Daoy (cell line): Measurements from ENCODE around the gene DENND1A. TPM values are rescaled to one million over a fixed set of nuclear protein-coding genes. Genes with fewer than 3 reads are reported as not detected.

Experiments
- DNase-seq: peaks from one replicate; pipeline ENCODE4 v3.0.0-alpha.2; 2015; ENCODE audit warnings: low read depth
- total RNA-seq: library from RNA; depleted of rRNA; stranded (reverse); fragments of >200 nt; shearing (Covaris generic); gene quantifications from 2 replicates; pipeline ENCODE4 v1.2.3, GENCODE V29; 2014

Gene DENND1A
- total RNA-seq, 1 experiment from 2014 or later, result 9.9 TPM

DNA sequence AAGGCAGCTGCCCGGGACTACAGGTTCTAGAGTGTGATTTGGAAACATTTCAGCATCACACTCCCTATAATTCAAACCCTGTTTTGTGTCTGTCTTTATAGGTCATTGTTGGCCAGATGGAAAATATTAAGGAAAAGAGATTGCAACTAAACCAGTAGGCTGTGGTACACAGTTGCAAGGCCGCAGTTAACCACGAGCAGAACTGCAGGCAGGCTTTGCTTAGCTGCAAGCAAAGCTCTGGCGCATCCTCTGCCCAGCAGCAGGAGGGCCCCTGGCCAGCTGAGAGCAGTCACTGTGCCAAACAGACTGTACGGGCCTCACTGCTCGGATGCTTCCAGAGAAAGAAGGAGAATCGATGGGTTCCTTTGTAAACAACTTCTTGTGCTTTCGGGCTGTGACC lies 204.5 kb downstream of the DENND1A start:
- DNase-seq, result no peak

- peak; percentile 15 for DNase-seq
These were observed 205.6 kb downstream of the DENND1A start for GRCh38 chr9:123724211-123724796.

DNA sequence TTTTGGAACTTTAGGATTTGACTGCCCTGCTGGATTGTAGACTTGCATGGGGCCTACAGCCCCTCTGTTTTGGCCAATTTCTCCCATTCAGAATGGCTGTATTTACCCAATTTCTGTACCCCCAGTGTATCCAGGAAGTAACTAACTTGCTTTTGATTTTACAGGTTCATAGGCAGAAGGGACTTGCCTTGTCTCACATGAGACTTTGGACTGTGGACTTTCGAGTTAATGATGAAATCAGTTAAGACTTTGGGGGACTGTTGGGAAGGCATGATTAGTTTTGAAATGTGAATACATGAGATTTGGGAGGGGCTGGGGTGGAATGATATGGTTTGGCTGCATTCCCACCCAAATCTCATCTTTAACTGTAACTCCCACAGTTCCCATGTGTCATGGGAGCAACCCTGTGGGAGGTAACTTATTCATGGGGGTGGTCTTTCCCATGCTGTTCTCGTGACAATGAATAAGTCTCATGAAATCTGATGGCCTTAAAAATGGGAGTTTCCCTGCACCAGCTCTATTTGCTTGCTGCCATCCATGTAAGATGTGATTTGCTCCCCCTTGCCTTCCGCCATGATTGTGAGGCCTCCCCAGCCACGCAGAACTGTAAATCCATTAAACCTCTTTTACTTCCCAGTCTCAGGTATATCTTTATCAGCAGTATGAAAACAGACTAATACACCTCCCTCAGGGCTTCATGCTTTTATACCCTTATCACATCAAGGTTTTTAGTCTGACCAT lies 206.6 kb downstream of the DENND1A start:
- no peak for DNase-seq

DNA sequence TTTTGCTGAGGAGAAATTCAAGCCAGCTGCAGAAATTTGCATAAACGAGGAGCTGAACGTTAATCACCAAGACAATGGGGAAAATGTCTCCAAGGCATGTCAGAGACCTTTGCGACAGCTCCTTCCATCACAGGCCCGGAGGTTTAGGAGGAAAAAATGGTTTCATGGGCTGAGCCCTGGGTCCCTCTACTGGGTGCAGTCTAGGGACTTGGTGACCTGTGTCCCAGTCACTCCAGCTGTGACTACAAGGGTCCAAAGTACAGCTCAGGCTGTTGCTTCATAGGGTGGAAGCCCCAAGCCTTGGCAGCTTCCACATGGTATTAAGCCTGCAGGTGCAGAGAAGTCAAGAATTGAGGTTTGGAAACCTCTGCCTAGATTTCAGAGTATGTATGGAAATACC lies 207.5 kb downstream of the DENND1A start:
- no peak for DNase-seq

DNA sequence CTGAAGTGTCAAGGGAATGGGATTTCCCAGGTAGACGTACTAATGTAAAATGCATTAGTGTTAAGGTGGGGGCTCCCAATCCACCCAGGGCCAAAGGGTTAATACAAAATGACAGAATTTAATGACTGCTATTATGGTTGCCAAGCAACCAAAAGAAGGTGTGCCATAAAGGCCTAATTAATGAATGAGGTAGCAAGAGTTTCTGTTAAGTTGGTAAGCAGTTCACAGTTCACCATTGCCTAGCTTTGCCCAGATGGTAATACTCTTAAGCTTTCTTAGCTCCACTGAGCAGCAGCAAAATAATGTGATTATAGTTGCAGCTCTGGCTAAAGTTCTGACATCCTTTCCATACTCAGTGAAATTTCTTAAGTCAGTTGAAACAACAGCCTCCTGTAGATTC lies 211.7 kb downstream of the DENND1A start:
- DNase-seq, result no peak

- no peak for DNase-seq
These were observed 212.2 kb downstream of the DENND1A start for GRCh38 chr9:123717581-123718175.

DNA sequence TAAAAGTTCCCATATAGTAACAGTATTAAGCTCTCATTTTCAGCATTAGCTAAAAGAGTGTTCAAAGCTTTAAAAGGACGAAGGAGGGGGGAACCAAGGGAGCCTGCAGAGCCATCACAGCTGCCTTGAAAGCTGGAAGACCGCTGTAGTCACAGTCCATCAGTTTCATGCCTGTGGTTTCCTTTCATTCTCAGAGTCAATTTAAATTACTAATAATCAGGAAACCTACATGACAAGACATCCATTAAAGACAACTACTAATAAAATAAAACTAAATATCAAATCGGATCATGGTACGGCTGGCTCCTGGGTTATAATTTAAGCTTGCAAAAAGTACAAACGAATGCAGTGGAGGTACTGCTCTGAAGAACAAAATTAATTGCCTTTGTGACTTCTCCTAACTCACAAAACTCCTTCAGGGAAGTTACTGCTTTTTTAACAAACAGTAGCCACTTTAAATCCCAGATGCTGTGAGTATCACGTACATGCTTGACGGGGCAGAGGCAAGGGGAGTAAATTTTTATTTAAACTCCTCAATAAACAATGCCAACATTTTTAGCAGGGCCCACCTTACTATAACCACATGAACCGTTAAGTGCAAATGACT lies 213.5 kb downstream of the DENND1A start:
- no peak for DNase-seq

DNA sequence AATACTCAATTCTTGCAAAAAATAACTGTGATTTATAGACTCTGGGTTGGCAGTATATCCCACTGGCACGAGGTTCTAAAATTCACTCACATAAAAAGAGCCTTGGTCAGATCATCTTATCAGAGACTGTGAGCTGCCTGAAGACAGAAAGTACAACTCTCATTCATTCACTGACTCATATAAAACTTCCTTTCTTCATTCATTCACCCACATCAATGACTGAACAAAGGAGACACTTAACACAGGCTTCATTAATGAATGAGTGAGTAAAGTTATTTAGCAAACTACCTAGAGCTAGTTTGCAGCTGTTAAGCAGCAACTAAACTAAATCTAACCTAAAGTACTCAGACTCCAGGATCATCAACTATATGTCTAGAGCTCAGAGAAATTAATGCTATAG lies 214.7 kb downstream of the DENND1A start:
- no peak for DNase-seq

DNA sequence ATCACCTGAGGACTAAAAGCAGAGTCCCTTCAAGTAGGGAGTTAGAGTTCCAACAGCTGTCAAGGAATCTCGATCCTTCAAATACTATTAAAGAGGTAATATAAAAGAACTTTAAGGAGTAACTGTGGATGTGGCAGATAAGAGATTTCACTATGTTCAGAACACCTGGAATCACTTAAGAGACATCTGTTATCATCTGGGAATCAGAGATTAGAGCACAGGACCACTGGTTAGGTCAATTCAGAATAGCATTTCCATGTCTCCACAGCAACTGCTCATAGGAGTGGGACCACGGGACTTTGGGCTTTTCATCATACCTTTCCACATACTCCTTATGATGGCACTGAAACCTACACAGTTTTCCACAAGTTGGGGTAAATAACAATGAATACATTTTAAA lies 216.6 kb downstream of the DENND1A start:
- no peak for DNase-seq

DNA sequence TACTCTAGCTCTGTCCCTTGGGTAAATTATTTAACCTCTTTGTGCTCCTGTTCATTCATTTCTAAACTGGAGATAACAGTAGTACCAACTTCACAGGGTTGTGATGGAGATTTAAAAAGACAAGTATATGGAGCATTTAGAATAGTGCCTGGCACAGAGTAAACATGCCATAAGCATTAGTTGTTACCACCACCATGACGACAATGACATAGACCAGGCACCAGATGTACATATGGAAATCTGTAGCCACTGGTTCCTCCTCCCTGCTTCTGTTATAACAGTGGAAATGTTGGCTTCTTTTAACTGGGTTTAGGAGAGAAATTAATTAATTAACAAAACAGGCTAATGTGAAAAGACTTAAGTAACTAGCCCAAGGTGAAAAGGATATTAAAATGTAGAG lies 217.5 kb downstream of the DENND1A start:
- DNase-seq, result peak; percentile 32

GRCh38 chr9:123710299-123710698 lies 219.6 kb downstream of the DENND1A start:
- DNase-seq, result peak; percentile 81

GRCh38 chr9:123702483-123702882 lies 227.4 kb downstream of the DENND1A start:
- no peak for DNase-seq

GRCh38 chr9:123697686-123698085 lies 232.2 kb downstream of the DENND1A start:
- no peak for DNase-seq

- no peak for DNase-seq
These were observed 233.4 kb downstream of the DENND1A start for GRCh38 chr9:123696476-123696875.

DNA sequence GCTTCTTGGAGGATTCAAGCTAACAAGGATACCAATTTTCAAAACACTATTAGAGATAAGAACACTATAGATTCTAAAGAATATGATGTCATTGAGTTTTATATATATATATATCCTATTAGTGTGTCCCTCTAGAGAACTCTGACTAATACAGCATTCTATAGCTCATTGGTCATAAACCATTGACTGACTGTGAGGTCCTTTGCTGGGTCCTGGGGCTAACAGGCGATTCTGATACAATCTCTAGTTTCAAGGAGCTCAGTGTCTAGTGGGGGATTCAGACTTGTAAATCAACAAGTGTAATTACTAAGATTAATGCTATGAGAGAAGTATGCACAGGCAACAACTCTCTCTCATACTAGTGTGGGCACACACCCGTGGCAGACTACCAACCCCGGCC lies 234.5 kb downstream of the DENND1A start:
- no peak for DNase-seq

GRCh38 chr9:123691765-123692303 lies 238.1 kb downstream of the DENND1A start:
- DNase-seq, result no peak

- DNase-seq, result peak; percentile 77
These were observed 240.1 kb downstream of the DENND1A start for GRCh38 chr9:123689701-123690428.

DNA sequence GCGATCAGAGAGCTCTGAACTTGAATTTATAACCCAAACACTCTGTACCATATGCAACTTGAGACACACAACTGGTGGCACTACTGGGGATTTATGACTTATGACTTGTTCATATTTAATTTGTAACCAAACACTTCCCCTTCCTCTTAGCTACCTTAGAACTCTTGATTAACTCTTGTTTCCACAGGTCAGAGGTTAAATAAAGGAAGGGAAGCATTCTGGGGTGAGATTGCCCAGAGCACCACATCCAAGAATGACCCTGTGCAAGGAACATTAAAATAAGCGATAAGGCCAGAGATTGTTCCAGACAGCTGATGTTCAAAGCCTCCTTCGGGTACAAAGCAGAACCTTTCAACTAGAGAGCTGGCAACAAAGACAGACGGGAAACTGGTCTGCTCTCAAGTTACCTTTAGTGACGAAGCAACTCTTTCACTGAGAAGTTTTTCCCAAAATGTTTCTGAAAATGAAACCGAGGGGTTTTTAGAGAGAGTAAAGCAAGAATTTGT lies 242.6 kb downstream of the DENND1A start:
- DNase-seq, result peak; percentile 35

GRCh38 chr9:123686829-123687192 lies 243.1 kb downstream of the DENND1A start:
- no peak for DNase-seq

DNA sequence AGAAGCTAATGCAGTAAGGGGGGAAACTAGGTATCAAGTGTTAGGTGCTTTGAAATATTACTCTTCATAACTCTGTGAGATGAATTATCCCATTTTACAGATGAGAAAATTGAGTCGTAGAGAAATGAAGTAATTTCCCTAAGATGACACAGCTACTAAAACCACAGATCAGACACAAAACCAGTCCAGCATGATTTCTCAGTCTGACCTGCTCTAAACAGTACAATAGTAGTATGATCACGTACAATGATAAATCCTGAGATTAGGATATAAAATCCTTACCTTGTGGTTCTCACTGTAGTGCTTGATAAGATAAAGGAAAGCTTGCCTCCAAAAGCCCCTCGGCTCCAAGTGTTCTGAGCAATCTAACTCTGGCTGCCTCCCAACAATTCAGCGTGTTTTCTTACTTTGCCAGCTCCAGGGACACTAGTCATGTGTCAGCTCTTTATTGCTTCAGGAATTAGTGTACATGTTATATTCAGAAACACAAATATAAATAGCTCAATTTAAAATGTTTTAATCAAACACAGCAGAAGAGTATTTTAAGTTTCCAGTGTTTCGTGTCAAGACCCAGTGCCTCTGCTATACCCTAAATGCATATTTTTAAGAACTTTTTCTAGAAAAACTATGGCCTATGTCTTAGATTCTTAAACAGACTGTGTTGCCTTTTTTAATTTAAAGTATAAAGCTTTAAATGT lies 243.6 kb downstream of the DENND1A start:
- DNase-seq, result peak; percentile 76

DNA sequence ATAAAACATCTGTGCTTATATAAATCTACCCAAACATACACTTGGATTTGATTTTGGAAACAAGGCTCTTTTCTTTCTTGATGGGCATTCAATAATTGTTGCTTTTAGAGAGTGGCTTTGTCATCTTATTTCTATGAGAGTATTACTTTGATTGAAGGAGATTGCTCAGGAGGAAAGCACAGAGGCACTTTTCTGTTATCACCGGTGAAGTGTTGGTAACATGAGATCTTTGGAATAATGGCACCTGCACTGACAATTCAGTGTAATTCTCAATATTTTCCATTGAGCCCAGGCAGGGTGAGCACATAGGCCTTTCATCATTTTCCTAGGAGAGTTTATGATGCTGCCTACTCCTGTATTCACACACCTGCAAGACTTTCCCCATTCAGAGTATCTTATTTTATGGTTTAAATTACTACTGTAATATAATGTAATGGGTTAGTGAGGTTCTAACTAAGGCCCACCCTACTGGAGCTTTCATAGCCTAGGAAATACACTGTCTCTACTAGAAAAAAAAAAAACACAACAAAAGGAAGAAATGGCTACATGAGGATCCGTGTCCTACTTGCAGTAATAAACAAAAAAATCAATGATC lies 244.3 kb downstream of the DENND1A start:
- DNase-seq, result no peak
